ENCODE data around the gene ATOX1. TPM values are rescaled to one million over a fixed set of nuclear protein-coding genes. Genes with fewer than 3 reads are reported as not detected.

The ATOX1 gene
- total and polyA plus RNA-seq, 2 experiments from 2014 or later = 118 to 134 TPM

DNA sequence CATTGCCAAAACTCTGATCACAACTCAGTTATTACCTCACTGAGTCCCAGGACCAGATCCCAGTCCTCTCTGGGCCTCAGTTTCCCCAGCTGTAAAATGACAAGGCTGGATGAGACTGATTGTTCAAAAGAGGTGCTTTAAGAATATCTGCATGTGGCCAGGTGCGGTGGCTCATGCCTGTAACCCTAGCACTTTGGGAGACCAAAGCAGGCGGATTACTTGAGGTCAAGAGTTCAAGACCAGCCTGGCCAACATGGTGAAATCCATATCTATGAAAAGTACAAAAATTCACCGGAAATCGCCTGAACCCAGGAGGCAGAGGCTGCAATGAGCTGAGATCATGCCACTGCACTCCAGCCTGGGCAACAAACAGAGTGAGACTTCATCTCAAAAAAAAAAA is 8.3 kb downstream of the ATOX1 start (continued):
- TF ChIP-seq, protein P1, sequence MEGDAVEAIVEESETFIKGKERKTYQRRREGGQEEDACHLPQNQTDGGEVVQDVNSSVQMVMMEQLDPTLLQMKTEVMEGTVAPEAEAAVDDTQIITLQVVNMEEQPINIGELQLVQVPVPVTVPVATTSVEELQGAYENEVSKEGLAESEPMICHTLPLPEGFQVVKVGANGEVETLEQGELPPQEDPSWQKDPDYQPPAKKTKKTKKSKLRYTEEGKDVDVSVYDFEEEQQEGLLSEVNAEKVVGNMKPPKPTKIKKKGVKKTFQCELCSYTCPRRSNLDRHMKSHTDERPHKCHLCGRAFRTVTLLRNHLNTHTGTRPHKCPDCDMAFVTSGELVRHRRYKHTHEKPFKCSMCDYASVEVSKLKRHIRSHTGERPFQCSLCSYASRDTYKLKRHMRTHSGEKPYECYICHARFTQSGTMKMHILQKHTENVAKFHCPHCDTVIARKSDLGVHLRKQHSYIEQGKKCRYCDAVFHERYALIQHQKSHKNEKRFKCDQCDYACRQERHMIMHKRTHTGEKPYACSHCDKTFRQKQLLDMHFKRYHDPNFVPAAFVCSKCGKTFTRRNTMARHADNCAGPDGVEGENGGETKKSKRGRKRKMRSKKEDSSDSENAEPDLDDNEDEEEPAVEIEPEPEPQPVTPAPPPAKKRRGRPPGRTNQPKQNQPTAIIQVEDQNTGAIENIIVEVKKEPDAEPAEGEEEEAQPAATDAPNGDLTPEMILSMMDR (conservative IDR thresholded peaks at IDR 0.05; ENCODE audit: low read depth in 2 of 2) = no peak

DNA sequence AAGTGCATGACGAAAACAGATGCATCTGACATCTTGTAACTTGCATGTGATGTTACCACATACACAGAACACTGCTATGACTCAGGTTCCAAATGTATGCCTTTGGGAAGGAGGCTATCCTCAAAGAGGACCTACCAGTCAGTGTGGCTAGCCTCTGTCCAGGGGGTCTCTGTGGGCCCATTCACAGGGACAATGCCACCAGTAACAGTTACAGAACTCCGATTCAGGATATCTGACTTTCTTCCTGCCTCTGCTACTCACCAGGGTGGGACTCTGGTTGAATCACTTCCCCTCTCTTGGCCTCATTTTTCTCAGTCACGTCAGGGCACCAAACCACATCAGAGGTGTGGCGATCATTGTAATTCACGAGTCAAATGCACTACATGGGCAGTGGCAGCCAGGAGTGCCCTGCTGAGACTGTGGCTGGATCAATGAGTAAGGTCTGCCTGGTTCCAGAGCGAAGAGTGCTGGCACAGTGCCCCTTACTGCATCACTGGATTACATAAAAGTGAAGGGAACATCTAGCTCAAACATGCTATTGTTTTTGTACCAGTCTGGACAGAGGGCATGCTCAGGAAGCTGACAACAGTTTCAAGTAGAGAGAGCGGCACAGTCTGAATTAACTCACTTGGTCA is 13.2 kb downstream of the ATOX1 start:
- H3K27me3 Mint-ChIP-seq (ENCODE audit: insufficient read depth, low read depth, poor library complexity) = peaks cover 9% of the 10 kb centered on the region

More for the DNA sequence above, 13.2 kb downstream of the ATOX1 start:
- Histone ChIP-seq H3K36me3 (ENCODE audit: insufficient read depth) (no peaks in the 10 kb centered on the region), H3K79me2 (replicated peaks; ENCODE audit: insufficient read depth) (peaks cover 2% of the 10 kb centered on the region; the same call in 1 of the 2 replicates), H3F3A (replicated peaks; ENCODE audit: low read depth) (no peaks in the 10 kb centered on the region), H3K4me3 (no peak overlapping the region), H3K4me2 (no peak overlapping the region), H4K20me1 (replicated peaks; ENCODE audit: insufficient read depth) (no peaks in the 10 kb centered on the region), H3K27ac (ENCODE audit: low read depth) (no peak overlapping the region), H3K4me1 (ENCODE audit: insufficient read depth) (peaks cover 4% of the 10 kb centered on the region; the same call in 1 of the 2 replicates), H2AFZ (no peak overlapping the region), H3K27me3 (ENCODE audit: insufficient read depth) (no peaks in the 10 kb centered on the region), H3K9me2 (ENCODE audit: insufficient read depth) (no peaks in the 10 kb centered on the region)
- Mint-ChIP-seq H3K9me3 (no peaks in the 10 kb centered on the region), H3K4me1 (peaks cover 7% of the 10 kb centered on the region; the same call in 2 of the 3 replicates), H3K36me3 (ENCODE audit: low read depth) (peaks cover 4% of the 10 kb centered on the region; the same call in 1 of the 3 replicates), H3K4me3 (no peak overlapping the region), H3K27ac (no peak overlapping the region)
- ATAC-seq (no peak), DNase-seq (ENCODE audit: low spot score) (no peak)
- TF ChIP-seq, protein P2, sequence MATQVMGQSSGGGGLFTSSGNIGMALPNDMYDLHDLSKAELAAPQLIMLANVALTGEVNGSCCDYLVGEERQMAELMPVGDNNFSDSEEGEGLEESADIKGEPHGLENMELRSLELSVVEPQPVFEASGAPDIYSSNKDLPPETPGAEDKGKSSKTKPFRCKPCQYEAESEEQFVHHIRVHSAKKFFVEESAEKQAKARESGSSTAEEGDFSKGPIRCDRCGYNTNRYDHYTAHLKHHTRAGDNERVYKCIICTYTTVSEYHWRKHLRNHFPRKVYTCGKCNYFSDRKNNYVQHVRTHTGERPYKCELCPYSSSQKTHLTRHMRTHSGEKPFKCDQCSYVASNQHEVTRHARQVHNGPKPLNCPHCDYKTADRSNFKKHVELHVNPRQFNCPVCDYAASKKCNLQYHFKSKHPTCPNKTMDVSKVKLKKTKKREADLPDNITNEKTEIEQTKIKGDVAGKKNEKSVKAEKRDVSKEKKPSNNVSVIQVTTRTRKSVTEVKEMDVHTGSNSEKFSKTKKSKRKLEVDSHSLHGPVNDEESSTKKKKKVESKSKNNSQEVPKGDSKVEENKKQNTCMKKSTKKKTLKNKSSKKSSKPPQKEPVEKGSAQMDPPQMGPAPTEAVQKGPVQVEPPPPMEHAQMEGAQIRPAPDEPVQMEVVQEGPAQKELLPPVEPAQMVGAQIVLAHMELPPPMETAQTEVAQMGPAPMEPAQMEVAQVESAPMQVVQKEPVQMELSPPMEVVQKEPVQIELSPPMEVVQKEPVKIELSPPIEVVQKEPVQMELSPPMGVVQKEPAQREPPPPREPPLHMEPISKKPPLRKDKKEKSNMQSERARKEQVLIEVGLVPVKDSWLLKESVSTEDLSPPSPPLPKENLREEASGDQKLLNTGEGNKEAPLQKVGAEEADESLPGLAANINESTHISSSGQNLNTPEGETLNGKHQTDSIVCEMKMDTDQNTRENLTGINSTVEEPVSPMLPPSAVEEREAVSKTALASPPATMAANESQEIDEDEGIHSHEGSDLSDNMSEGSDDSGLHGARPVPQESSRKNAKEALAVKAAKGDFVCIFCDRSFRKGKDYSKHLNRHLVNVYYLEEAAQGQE (IDR thresholded peaks at IDR 0.05; ENCODE audit: unreplicated experiment) = no peak
- TF ChIP-seq NANOG (IDR thresholded peaks at IDR 0.05; ENCODE audit: borderline replicate concordance) (no peak), CREB1 (CRISPR knock-in tag; IDR thresholded peaks at IDR 0.05; ENCODE audit: low read depth) (no peak), ZNF331 (CRISPR knock-in tag; IDR thresholded peaks at IDR 0.05; ENCODE audit: low read depth) (no peak)
- TF ChIP-seq, protein P3, sequence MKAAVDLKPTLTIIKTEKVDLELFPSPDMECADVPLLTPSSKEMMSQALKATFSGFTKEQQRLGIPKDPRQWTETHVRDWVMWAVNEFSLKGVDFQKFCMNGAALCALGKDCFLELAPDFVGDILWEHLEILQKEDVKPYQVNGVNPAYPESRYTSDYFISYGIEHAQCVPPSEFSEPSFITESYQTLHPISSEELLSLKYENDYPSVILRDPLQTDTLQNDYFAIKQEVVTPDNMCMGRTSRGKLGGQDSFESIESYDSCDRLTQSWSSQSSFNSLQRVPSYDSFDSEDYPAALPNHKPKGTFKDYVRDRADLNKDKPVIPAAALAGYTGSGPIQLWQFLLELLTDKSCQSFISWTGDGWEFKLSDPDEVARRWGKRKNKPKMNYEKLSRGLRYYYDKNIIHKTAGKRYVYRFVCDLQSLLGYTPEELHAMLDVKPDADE (IDR thresholded peaks at IDR 0.05) = no peak
- TF ChIP-seq, protein P4, sequence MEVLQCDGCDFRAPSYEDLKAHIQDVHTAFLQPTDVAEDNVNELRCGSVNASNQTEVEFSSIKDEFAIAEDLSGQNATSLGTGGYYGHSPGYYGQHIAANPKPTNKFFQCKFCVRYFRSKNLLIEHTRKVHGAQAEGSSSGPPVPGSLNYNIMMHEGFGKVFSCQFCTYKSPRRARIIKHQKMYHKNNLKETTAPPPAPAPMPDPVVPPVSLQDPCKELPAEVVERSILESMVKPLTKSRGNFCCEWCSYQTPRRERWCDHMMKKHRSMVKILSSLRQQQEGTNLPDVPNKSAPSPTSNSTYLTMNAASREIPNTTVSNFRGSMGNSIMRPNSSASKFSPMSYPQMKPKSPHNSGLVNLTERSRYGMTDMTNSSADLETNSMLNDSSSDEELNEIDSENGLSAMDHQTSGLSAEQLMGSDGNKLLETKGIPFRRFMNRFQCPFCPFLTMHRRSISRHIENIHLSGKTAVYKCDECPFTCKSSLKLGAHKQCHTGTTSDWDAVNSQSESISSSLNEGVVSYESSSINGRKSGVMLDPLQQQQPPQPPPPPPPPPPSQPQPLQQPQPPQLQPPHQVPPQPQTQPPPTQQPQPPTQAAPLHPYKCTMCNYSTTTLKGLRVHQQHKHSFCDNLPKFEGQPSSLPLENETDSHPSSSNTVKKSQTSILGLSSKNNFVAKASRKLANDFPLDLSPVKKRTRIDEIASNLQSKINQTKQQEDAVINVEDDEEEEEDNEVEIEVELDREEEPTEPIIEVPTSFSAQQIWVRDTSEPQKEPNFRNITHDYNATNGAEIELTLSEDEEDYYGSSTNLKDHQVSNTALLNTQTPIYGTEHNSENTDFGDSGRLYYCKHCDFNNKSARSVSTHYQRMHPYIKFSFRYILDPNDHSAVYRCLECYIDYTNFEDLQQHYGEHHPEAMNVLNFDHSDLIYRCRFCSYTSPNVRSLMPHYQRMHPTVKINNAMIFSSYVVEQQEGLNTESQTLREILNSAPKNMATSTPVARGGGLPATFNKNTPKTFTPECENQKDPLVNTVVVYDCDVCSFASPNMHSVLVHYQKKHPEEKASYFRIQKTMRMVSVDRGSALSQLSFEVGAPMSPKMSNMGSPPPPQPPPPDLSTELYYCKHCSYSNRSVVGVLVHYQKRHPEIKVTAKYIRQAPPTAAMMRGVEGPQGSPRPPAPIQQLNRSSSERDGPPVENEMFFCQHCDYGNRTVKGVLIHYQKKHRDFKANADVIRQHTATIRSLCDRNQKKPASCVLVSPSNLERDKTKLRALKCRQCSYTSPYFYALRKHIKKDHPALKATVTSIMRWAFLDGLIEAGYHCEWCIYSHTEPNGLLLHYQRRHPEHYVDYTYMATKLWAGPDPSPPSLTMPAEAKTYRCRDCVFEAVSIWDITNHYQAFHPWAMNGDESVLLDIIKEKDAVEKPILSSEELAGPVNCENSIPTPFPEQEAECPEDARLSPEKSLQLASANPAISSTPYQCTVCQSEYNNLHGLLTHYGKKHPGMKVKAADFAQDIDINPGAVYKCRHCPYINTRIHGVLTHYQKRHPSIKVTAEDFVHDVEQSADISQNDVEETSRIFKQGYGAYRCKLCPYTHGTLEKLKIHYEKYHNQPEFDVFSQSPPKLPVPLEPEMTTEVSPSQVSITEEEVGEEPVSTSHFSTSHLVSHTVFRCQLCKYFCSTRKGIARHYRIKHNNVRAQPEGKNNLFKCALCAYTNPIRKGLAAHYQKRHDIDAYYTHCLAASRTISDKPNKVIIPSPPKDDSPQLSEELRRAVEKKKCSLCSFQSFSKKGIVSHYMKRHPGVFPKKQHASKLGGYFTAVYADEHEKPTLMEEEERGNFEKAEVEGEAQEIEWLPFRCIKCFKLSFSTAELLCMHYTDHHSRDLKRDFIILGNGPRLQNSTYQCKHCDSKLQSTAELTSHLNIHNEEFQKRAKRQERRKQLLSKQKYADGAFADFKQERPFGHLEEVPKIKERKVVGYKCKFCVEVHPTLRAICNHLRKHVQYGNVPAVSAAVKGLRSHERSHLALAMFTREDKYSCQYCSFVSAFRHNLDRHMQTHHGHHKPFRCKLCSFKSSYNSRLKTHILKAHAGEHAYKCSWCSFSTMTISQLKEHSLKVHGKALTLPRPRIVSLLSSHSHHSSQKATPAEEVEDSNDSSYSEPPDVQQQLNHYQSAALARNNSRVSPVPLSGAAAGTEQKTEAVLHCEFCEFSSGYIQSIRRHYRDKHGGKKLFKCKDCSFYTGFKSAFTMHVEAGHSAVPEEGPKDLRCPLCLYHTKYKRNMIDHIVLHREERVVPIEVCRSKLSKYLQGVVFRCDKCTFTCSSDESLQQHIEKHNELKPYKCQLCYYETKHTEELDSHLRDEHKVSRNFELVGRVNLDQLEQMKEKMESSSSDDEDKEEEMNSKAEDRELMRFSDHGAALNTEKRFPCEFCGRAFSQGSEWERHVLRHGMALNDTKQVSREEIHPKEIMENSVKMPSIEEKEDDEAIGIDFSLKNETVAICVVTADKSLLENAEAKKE (CRISPR knock-in tag; IDR thresholded peaks at IDR 0.05) = no peak

All from GM23338 (cell line).